ENCODE results near the gene ZGPAT. TPM values are rescaled to one million over a fixed set of nuclear protein-coding genes. Genes with fewer than 3 reads are reported as not detected.

ZGPAT gene
- total and polyA plus RNA-seq, 10 of the 15 experiments (the other 5 are each of a cell fraction or from before 2014, with no cell fraction given): 0.58 to 52.9 (median 18.0) TPM

DNA sequence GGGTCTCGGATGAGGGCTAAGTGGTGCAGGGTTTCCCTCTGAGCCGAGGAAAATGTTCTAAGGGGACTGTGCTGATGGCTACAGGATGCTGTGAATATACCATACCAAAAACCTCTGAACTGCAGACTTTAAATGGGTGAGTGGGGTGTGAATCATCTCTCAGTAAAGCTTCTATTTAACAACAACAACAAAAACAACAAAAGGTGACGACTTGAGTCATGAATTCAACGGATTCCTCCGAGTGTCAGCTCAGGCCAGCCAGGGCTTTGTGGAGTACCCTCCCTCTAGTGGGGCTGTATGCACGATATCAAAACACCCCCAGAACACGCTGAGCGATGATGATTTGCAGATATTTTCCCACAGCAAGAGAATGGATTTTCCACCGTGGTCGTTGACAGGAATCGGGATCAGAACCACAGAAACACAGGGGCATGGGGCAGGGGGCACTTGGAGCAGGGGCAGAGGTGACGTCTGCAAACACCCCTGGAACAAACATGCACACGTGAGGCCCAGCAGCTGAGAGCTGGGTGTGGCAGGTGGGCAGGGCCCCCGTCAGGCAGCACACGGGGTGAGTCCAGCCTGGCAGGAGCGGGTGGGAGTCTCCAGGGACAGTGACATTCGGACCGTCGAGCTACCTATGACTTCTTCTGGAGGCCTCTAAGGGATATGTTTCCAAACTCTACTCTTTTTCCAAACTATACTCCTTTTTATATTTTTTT, 70.4 kb downstream of the ZGPAT start:
- ChIA-PET POLR2A (interaction anchor here (0.5 kb wide), 1 partner anchor 20 kb away, joined by 3 read pairs; no protein-coding TSS in a partner anchor), CTCF (interaction anchor here (2.2 kb wide), 1 partner anchor 9 kb away, joined by 7 read pairs; no protein-coding TSS in a partner anchor), RAD21 (ENCODE audit: unreplicated experiment) (no interaction called here), SMC1A (ENCODE audit: uncharacterized antibody, unreplicated experiment) (no interaction called here)
- TF ChIP-seq MYC (IDR thresholded peaks at IDR 0.05; ENCODE audit: insufficient read depth, insufficient read length, insufficient replicate concordance, low read length, severe bottlenecking) (no peak), SMC3 (IDR thresholded peaks at IDR 0.05; ENCODE audit: borderline replicate concordance, low read length) (no peak), NFIC (IDR thresholded peaks at IDR 0.05; ENCODE audit: low read depth, low read length) (no peak), SPI1 (IDR thresholded peaks at IDR 0.05; ENCODE audit: borderline replicate concordance, insufficient read depth, low read depth, low read length) (no peak), NR2C2 (IDR thresholded peaks at IDR 0.05; ENCODE audit: borderline replicate concordance, control insufficient read depth, insufficient read length, low read depth) (no peak), IRF4 (IDR thresholded peaks at IDR 0.05; ENCODE audit: low read depth, low read length) (no peak)
- TF ChIP-seq, protein P1, sequence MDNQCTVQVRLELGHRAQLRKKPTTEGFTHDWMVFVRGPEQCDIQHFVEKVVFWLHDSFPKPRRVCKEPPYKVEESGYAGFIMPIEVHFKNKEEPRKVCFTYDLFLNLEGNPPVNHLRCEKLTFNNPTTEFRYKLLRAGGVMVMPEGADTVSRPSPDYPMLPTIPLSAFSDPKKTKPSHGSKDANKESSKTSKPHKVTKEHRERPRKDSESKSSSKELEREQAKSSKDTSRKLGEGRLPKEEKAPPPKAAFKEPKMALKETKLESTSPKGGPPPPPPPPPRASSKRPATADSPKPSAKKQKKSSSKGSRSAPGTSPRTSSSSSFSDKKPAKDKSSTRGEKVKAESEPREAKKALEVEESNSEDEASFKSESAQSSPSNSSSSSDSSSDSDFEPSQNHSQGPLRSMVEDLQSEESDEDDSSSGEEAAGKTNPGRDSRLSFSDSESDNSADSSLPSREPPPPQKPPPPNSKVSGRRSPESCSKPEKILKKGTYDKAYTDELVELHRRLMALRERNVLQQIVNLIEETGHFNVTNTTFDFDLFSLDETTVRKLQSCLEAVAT (IDR thresholded peaks at IDR 0.05): no peak
- TF ChIP-seq, protein P2, sequence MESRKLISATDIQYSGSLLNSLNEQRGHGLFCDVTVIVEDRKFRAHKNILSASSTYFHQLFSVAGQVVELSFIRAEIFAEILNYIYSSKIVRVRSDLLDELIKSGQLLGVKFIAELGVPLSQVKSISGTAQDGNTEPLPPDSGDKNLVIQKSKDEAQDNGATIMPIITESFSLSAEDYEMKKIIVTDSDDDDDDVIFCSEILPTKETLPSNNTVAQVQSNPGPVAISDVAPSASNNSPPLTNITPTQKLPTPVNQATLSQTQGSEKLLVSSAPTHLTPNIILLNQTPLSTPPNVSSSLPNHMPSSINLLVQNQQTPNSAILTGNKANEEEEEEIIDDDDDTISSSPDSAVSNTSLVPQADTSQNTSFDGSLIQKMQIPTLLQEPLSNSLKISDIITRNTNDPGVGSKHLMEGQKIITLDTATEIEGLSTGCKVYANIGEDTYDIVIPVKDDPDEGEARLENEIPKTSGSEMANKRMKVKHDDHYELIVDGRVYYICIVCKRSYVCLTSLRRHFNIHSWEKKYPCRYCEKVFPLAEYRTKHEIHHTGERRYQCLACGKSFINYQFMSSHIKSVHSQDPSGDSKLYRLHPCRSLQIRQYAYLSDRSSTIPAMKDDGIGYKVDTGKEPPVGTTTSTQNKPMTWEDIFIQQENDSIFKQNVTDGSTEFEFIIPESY (IDR thresholded peaks at IDR 0.05): no peak
- FAIRE-seq (no peak), DNase-seq (ENCODE audit: low read depth, low spot score) (no peak), ATAC-seq (no peak)
- BruUV-seq (replicated peaks): no TSS peak
- Histone ChIP-seq H3K4me3 (no peak overlapping the region), H4K20me1 (ENCODE audit: control insufficient read depth, insufficient read depth) (no peaks in the 10 kb centered on the region), H2AFZ (ENCODE audit: control insufficient read depth, low read depth, low read length) (no peak overlapping the region), H3K9me3 (replicated peaks; ENCODE audit: control insufficient read depth, insufficient read depth, low read length) (peaks cover 7% of the 10 kb centered on the region; the same call in 1 of the 3 replicates), H3K36me3 (ENCODE audit: control insufficient read depth in 2 of 2, insufficient read depth in 2 of 2, low read length in 1 of 2) (no peaks in the 10 kb centered on the region), H3K27ac (ENCODE audit: control insufficient read depth, insufficient read depth) (no peak overlapping the region), H3K4me1 (ENCODE audit: control insufficient read depth, insufficient read depth, low read length) (peaks cover 8% of the 10 kb centered on the region), H3K9ac (ENCODE audit: control insufficient read depth, insufficient read depth, low read length) (no peak overlapping the region), H3K4me2 (ENCODE audit: control insufficient read depth, insufficient read depth) (no peak overlapping the region), H3K27me3 (replicated peaks in 1 of 2; ENCODE audit: control insufficient read depth in 2 of 2, insufficient read depth in 2 of 2, low read length in 1 of 2) (no peaks in the 10 kb centered on the region), H3K79me2 (ENCODE audit: control insufficient read depth, insufficient read depth, low read length) (no peaks in the 10 kb centered on the region)
- 51% methylated on average over 19 of the region's 19 CpGs for WGBS (ENCODE audit: insufficient coverage, insufficient replicate concordance, low lambda C conversion rate, missing lambda C conversion rate)
- in situ Hi-C loops (cut with MboI): no loop called here
- intact Hi-C loops (cut with micrococcal nuclease; ENCODE audit: unreplicated experiment): no loop called here

Data from GM12878 (cell line).